Hematopoietic multipotent progenitor cell treated with erythropoietin and hydrocortisone succinate and interleukin-3 and kit ligand, for 6 days (in vitro differentiated cells): ENCODE data around the gene SNRNP48.

Experiments used
- DNase-seq: peaks from one replicate; pipeline ENCODE4 v3.0.0-alpha.2; 2015

SNRNP48 gene

DNA sequence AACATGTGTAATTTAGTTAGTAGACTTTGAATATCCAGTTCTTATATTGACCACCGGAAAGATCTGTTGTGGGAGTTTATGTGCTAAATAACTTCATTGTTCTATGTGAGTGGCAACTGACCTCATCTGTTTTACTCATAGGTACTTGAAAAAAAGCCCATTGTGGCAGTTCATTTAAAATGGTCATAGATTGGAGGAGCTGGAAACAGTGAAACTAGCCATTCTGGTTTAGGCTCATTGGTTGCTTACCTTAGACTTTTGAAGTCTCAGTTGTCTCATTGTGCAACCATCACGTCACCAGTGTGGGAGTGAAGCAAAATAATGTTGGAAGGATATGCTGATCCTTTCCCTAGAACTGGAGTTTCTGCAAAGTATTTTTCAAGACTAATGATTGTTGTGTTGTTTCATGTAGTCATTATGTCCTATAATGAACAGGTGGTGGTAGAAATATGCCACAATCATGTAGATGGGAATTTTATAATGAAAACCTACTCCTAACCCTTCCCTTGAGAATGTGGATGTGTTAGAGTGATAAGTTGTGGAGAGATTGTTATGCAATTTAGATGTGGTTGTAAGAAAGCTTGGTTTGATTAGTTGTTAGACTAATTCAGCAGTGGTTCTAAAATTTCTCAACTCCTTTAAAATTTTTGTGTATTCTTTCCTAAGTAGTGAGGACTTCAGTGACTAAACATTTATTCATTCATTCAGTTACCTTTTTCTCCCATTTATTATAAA, 30.2 kb upstream of the SNRNP48 start:
- no peak for DNase-seq

DNA sequence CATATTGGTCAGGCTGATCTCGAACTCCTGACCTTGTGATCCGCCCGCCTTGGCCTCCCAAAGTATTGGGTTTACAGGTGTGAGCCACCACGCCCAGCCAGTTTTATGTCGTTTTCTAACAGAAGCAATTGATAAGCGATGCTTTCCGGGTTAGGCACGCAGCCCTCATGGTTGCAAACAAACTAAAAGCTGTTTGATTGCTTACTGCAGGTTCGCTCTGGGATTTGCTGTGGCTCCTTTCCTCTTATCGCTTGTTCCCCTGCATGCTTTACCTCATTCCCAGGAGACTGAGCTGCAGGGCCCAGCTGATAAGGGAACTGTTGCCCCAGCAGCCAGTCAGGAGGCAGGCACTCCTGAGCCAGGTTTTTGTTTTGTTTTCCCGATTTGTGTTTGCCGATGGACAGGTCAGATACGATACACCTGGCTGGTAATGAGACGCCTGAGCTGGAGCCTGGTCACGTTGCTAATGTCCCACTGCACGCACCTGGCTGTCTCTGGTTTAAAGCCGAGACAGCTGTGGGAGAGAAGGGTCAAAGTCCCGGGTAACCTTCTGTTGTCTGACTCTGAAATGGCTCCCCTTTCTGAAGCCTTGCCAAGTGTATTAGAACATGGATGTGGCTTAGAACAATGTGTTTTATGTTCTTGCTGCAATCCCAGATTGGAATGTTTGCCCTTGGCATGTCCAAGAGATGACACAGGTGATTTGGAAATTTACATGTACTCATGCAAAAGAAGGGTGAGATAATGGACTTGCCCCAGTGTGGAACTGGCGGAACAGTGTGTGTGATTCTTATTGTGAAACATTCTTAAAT, 28.6 kb upstream of the SNRNP48 start:
- DNase-seq = no peak

DNA sequence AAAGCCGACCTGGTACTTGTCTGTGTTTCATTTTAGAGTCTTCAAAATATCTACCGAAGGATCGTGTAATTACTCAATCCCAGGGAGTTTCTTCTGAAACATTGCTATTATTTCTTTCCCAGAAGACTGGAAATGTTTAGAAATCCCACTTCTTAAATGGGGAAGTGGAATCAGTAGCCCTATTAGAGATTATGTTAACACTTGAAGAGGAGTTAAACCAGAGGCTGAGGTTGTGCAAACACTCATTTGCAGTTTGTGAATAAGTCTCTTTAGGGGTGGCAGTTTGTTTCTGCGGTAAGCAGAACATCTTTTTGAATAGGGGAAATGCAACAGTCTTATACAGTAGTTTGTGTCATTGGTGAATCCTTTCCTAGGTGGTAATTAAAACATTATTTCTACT, 27.2 kb upstream of the SNRNP48 start:
- no peak for DNase-seq

DNA sequence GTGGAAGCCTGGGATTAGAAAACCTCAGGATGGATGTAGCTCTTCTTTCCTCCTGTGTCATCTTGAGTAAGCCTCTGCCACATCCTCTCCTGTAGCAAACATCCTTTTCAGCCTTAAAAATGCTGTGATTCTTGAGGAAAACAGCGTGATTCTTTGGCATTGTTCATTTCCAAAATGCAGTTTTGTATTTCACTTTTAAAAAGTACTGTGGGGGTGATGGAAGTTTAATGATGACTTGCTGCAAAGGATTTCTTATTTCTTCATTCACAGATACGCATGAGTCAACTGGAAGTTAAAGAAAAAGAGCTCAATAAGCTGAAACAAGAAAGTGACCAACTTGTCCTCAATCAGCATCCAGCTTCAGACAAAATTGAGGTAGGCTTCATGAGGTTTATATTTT, 23.9 kb upstream of the SNRNP48 start:
- no peak for DNase-seq

DNA sequence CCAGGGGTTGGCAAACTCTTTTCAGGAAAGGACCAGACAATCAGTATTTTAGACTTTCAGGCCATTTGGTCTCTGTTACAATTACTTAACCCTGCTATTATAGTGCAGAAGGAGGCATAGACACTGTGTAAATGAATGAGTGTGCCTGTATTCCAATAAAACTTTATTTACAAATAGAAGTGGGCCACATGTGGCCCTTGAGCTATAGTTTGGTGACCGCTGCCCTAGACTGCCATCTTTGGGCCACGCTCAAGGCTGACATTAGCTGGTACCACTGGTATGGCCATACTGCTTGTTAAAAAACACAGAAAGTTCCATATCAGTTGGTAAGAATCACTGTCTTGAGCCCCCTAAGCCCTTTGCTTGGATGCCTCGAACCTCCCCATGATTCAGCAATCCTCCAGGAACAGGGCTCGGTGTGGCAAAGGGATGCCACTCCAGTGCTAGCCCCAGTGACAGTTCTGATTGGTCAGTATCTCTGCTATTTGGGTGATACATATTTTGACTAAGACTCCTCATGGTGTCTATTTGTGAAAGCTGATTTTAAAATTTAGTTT, 23.3 kb upstream of the SNRNP48 start:
- DNase-seq = no peak

DNA sequence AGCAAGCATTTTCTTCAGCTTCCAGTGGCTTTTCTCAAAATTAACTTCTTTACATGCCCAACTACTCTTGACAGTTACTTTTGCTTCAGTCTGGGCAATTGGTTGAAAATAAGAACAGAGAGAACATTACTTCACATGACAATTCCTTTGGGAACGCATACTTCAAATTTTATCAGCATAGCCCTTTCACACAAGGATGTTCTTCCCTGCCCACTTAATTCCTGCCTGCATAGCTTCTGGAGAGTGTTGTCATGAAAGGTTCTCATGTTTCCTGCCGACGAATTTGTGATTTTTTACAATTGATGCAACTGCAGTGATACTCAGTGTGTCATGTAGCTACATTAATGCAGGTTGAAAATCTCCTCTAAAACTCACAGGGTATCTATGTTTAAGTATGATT, 22.0 kb upstream of the SNRNP48 start:
- no peak for DNase-seq

DNA sequence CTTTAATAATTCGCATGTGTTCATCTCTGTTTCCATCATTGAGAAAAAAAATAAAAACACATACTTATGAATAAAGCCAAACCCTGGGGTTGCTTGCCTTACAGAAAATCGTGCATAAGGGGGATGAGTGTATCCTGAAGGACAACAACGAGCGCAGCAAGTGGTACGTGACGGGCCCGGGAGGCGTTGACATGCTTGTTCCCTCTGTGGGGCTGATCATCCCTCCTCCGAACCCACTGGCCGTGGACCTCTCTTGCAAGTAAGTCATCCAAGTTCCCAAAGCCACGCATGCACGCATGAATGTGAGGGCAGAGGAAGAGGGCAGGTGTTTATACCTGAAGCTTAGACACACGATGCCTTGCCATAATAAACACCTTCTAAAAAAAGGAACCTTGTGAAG, 20.9 kb upstream of the SNRNP48 start:
- DNase-seq = no peak

DNA sequence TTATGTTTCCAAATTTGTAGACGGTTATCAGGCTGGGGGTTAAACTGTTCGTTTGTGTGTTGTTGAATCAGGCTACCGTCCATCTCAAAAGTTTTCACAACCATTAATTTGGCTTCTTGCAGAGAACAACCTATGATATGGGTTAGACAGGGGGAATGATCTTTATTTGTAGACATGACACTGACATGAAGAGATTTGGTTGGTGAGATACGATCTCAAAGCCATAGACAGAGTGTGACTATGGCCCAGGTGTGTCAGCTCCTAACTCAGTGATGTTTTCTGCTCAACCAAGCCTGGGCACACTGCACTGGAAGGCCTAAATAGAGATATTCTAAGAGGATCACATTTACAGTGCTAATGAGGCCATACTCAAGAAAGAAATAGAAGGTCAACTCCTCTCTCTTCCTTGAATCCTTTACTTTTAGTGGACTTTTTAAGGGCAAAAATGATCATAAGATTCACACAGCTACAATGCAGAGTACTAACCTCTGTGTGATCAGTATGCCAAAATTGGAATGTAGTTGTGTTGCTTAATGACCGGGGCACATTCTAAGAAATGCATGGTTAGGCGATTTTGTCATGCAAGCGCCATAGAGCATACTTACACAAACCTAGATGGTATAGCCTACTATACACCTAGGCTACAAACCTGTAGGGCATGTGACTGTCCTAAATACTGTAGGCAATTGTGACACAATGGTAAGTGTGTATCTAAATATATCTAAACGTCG, 17.6 kb upstream of the SNRNP48 start:
- no peak for DNase-seq

DNA sequence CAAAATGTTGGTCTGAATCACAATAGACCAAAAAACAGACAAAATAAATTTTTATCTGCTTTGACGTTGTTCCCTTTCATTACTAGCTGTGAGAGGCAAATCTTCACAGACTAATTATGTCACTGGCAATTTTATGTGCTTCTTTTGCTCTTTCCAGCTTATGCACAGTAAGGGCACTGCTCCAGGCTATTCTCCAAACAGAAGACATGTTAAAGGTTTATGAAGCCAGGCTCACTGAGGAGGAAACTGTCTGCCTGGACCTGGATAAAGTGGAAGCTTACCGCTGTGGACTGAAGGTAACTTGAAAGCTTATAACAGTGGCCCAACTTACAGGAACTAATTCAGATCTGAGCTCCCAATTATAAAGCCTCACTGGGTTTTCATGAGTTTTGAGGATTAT, 15.5 kb upstream of the SNRNP48 start:
- DNase-seq = no peak

DNA sequence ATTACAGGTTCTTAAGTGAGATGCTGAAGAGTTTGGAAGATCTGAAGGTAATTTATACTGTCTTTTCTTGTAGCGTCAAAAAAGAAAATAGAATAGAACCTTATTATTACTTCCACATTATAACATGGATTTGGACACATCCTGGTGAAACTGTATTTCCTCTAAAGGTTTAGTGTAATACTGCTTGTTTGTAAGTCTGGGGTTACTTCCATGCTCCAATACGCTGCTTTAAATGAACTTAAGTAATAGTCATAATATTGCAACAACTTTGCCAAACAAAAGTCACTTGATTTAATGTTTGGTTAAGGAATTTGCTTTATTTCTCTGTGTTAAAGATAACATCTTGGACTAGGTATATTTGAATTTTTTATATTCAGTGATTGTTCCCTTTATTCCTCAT, 11.5 kb upstream of the SNRNP48 start:
- DNase-seq = no peak

DNA sequence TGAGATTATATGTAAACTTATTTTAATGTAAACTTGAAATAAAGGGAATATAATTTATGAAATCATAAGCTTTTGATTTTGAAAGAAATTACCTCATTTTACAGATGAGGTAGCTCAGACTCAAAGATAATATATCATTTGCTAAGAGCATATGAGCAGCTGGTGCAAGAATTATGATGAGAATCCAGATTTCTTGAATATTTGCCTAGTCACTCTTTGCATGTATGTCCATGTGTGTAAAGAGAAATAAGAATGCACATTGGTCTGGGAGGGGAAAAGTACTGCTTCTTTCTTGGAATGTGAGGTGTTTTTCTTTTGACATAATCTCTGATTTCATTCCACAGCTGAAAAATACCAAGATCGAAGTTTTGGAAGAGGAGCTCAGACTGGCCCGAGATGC, 11.1 kb upstream of the SNRNP48 start:
- DNase-seq = no peak

DNA sequence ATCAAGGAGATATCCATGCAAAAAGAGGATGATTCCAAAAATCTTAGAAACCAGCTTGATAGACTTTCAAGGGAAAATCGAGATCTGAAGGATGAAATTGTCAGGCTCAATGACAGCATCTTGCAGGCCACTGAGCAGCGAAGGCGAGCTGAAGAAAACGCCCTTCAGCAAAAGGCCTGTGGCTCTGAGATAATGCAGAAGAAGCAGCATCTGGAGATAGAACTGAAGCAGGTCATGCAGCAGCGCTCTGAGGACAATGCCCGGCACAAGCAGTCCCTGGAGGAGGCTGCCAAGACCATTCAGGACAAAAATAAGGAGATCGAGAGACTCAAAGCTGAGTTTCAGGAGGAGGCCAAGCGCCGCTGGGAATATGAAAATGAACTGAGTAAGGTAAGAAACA, 10.1 kb upstream of the SNRNP48 start:
- peak; percentile 52 for DNase-seq

DNA sequence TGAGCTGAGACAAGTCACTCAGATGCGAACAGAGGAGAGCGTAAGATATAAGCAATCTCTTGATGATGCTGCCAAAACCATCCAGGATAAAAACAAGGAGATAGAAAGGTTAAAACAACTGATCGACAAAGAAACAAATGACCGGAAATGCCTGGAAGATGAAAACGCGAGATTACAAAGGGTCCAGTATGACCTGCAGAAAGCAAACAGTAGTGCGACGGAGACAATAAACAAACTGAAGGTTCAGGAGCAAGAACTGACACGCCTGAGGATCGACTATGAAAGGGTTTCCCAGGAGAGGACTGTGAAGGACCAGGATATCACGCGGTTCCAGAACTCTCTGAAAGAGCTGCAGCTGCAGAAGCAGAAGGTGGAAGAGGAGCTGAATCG, 9.5 kb upstream of the SNRNP48 start:
- DNase-seq = no peak

DNA sequence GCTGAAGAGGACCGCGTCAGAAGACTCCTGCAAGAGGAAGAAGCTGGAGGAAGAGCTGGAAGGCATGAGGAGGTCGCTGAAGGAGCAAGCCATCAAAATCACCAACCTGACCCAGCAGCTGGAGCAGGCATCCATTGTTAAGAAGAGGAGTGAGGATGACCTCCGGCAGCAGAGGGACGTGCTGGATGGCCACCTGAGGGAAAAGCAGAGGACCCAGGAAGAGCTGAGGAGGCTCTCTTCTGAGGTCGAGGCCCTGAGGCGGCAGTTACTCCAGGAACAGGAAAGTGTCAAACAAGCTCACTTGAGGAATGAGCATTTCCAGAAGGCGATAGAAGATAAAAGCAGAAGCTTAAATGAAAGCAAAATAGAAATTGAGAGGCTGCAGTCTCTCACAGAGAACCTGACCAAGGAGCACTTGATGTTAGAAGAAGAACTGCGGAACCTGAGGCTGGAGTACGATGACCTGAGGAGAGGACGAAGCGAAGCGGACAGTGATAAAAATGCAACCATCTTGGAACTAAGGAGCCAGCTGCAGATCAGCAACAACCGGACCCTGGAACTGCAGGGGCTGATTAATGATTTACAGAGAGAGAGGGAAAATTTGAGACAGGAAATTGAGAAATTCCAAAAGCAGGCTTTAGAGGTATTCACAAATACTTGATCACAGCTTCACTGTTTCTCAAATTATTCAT, 8.9 kb upstream of the SNRNP48 start:
- no peak for DNase-seq

DNA sequence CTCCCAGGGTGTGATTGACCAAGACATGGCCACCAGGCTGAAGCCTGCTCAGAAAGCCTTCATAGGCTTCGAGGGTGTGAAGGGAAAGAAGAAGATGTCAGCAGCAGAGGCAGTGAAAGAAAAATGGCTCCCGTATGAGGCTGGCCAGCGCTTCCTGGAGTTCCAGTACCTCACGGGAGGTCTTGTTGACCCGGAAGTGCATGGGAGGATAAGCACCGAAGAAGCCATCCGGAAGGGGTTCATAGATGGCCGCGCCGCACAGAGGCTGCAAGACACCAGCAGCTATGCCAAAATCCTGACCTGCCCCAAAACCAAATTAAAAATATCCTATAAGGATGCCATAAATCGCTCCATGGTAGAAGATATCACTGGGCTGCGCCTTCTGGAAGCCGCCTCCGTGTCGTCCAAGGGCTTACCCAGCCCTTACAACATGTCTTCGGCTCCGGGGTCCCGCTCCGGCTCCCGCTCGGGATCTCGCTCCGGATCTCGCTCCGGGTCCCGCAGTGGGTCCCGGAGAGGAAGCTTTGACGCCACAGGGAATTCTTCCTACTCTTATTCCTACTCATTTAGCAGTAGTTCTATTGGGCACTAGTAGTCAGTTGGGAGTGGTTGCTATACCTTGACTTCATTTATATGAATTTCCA, 4.6 kb upstream of the SNRNP48 start:
- no peak for DNase-seq

DNA sequence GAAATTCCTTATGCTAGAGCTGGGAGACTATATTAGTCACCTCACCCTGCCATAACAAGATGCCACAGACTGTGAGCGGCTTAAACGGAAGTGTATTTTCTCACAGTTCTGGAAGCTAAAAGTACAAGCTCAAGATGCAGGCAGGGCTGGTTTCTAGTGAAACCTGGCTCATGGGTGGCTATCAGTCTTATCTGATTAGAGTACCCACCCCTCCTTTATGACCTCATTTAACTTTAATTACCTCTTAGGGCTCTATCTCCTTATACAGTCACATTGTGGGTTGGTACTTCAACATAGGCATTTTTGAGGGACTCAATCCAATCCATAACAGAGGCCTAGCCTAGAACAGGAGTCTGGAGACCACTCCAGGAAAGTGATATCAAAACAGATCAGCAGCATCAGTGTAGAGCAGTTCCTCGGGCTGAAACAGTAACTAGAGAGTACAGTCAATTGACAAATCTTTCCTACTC, 2.3 kb upstream of the SNRNP48 start:
- DNase-seq = peak; percentile 44

DNA sequence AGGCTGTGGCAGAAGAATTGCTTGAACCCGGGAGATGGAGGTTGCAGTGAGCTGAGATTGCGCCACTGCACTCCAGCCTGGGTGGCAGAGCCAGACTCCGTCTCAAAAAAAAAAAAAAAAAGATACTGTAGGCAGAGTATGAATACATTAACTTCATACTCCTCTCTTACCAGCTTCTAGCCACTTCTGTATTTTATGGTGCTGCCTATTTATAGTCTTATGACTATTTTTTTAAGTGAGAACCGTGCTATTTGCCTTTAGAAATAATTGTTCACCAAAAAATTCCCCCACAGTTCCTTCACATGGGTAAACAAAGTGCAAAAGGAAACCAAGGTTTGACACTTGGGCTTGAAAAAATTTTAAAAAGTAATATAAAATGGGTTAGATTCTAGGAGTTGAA, 1.5 kb upstream of the SNRNP48 start:
- no peak for DNase-seq

DNA sequence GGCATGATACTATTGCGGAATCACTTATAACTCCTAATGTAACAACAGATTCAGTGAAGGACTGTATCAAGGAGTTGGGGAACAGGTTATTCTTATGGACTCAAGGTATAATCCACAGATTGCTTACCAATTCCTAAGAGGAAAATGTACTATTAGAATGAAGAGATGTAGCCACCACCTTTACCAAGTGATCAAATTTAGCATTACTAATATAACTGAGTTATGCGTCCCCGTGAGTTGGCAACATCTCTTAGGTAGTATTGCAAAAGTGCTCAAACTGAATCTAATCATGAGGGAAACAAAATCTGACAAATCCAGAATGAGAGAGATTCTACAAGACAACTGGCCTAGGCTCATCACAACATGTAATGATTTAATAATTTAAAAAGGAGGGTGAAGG, 777 bp upstream of the SNRNP48 start:
- no peak for DNase-seq

DNA sequence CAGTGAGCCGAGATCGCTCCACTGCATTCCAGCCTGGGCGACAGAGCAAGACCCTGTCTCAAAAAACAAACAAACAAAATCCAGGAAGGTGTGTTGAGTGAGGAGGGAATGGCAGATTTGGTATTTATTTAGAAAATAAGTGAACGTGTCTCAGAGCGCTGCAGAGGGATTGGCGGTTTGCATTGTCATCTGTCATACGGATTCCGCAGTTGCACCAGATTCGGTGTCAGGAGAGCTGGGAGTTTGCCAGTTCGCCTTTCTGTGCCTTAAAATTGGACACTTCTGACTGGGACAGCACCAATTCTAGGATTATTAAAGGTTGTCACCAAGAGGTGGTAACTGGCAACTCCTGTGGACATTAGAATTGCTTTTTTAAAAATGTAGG, 912 bp downstream of the SNRNP48 start:
- DNase-seq = peak; percentile 60

DNA sequence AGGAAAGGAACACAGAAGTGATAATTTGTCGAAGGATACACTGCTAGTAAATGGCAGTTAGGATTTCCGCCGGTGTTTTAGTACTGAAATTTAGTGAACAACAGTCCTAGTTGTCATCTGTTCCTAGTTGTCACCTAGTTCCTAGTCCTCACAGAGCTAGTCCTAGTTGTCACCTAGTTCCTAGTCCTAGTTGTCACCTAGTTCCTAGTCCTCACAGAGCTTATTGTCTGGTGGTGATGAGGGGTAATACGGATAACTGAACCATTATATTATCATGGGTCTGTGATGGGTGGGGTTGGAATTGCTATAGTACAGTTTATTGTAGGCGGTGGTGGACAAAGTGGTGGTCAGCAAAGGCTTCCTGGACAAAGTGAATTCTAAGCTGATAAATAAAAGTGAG, 1.8 kb downstream of the SNRNP48 start:
- DNase-seq = peak; percentile 27

DNA sequence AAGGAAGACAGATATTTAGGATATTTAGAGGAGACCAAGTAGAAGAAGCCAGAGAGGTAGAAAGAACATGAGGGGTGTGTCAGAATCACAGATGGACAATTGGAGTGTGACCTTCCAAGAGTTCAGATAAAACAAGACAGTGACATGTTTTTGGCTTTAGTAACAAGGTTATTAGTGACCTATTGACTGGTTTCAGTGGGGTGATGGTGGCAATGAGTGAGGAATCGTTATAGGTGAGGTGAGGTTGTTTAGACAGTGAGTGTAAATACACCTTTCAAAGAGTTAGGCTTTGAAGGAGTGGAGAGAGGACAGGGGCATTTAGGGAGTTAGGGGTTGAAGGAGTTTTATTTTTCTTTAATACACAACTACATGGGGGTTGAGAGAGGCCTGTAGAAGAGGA, 3.2 kb downstream of the SNRNP48 start:
- no peak for DNase-seq

DNA sequence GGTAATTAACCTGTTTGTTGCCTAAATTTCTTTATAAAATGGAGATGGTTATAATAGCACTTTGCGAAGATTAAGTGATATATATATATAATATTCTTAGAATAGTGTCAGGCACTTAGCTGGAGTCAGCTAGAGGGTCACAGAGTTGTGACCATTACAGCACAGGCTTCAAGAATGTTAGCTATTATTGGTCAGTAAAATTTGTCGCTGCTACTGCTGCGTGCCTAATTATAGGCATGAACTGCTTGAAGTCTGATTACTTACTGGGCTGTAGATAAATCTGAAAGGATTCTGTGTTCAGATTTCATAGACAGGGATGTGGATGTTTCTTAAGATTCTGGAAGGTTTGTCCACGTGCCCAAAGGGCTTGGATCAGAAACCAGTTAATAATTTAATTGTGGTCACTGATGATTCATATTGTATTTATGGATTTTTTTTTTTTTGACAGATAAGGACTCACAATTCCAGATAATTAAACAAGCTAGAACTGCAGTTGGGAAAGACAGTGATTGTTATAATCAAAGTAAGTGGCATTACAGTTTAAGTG, 4.7 kb downstream of the SNRNP48 start:
- no peak for DNase-seq
